Stimulated activated CD4-positive, alpha-beta T cell treated with anti-CD3 and anti-CD28 coated beads, Interleukin-2, amount 100 ng/mL, for 4 hours (primary cell): Measurements from ENCODE around the gene SLC7A1.

Experiments used
- DNase-seq: peaks from one replicate; pipeline ENCODE4 v3.0.0-alpha.2; 2020; ENCODE audit warnings: low read depth

Gene SLC7A1

DNA sequence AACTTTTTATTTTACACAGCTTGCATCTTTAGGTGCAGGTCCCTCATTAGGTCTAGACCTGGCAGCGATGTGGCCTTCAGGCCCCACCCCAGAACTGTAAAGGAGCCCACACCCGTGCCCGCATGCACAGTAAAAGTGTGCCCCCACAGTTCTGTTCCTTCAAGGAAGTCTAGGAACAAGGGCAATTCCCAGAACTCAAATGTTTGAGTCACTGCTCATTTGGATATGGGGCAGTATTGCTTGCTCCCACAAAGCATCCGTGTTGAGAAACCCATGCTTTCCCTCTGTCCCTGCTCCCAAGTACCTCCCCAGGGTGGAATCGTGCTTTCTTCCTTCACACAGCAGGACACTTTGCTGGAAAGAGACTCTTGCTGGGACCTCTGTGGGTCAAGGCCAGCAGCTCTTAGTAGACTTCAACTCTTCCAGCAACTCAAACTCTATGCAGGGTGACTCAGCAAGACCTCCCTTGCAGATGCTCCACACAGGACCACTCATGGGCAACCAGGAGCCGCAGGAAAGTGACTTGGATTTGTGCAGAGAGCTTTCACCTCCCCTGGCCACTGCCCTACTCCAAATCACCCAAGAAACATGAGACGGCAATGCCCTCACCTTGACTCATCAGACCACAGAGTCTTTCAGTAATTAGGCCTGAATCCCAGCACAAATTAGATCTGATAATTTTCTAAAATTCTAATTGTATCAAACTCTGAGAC is 12.3 kb downstream of the SLC7A1 start:
- DNase-seq, result no peak

DNA sequence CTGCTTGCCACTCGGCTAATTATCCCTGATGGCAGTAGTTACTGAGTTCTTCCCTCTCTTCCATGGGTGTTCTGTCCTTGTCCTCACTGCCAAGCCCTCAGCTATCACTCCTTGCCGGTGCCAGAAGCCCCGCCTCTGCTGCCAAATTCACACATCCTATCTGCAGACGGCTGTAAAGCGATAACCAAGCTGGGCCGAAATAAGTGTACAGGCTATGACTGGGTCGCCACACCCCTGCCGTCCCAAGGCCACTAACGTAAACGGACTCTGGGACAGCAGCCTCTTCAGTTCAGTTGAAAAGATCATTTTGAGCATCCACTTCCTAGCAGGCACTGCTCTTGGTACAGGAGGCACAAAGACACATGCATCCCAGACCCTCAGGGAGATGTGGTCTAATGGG is 13.3 kb downstream of the SLC7A1 start:
- no peak for DNase-seq

DNA sequence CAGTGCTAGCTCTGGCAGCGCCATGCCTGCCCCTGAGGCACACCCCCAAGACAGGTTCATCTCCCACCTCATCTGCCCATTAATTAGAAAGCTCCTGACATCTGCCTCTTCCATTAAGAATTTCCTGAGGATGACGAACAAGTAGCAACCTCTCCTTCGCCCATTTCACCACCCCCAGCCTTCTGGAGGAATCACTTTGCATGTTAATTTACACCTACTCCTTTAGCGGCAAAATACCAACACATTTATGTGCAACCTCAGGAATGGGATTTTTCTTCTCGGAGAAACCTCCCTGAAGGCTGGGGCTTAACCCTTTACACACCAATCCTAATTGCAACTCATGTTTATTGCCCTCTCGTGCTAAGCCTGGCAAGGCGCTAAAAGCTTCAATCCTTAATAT is 13.8 kb downstream of the SLC7A1 start:
- no peak for DNase-seq

DNA sequence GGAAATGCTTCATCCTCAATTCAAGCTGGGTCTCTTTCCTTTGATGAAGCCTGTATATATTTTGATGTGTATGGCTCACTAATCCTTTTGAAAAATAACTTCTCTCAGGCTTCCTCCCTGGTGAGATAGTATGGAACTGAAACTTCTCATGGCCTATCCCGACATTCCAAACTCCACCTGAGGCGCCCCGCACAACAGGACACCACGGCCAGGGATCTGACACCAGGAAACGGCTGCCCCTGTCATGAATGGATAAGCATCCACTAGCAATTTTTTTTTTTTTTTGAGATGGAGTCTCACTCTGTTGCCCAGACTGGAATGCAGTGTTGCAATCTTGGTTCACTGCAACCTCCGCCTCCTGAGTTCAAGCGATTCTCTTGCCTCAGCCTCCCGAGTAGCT is 16.4 kb downstream of the SLC7A1 start:
- no peak for DNase-seq

DNA sequence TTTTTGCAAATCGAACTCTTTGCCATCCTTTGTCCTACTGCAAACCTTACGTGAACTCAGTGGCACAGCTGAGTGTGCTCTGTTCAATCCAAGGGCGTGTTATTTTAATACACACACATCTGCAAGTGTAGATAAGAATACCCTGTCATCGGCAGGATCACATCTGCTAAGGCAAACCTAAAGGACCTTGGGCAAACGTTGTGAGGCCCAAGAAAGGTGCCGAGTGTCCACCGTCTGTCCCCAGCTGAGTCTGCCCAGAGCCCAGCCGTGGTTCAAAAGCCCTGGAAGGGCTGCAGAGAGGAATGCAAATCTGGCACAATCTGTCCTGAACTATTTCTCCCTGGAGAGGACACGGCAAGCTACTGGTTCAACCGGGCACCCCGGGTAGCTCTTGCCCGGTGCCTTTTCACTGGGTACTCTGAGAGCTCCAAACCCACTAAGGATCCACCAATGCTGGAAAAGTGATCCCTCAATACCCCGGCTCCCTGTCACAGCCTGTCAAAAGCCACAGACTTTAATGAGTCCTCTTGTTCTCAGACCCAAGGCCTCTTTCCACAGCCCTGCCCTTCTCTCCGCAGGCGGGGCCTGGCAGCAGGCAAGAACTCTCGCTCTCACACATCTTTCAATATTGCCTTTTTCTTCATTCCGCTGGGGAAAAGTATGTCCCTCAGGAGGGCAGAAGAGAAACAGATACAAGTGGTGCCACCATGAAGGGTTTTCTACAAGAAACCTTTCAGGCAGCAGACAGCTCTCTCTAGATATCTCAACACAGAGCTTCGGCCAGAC is 17.0 kb downstream of the SLC7A1 start:
- no peak for DNase-seq

DNA sequence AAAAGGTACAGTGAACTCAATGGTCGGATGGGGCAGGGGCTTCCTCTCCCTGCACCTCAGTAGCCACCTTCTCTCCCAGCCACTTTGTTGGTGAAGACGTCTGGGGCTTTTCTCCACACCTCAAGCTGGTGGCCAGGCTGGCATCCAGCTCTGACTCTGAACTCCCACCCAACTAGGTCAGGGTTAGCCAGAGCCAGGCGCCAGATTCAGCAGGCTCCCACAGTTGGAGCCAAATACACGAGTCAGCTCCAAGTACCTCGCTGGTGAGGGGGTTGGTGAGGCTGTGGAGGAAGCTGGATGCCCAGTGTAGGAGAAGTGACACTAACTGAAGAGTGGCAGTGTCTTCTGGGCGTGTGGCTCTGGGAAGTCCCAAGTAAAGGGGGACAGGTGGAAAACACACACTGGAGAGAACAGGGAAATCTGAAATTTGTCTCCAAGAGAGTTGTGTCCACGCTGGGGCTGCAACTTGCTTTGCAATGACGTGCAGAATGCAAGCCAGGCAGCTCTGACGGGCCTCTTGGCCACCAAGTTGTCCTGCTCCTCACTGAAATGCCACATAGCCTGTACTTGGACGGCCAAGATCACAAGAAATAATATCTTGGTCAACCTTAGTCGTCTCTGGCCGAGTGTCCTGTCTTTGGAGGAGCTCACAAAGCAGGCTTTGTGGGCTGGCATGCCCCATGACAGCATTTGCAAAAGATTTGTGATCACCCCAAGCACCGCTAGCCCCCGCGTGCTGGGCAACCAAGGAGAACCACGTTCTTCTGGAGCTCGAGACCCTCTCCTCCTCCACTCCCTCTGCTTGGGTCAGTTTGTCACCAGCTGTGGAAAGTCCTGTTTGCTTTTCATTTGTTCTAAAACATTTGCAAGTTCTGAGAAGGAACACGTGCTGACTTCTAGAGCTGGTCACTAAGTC is 18.1 kb downstream of the SLC7A1 start:
- DNase-seq, result no peak

DNA sequence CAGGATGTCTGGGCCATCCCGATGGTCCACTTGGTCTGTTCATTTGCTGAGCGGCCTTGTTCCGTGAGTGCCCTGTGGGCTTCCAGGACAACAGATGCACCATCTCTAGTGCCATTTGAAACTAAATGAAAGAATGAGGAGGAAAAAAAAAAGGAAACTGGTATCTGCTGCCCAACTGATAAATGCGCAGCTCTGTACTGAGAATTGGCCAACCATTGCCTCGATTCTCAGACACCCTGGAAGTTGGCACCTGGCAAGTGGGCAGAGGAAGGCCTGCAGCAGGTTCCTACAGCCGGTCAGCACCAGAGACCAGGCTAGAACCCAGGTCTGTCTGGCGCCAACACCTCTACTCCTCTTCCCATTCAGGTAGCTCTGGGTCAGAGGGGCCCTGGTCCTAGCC is 18.9 kb downstream of the SLC7A1 start:
- no peak for DNase-seq

DNA sequence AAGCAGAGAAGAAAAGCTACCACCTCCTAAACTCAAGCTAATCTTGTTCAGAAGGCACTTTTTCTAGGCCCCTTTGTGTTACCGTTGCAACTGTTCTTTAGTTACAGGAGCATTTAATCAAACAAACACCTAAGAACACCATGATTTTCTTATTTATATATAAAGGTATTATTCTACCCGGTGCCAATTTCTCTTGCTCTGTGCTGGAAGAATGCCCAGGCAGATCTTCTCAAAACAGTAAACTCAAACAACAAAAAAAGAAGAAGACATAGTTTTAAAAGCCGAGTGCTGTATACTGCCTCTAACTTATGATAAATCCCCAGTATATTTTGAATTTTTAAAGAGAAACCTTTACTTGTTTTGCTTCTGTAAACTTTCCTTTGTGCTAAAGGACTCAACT is 20.4 kb downstream of the SLC7A1 start:
- no peak for DNase-seq

DNA sequence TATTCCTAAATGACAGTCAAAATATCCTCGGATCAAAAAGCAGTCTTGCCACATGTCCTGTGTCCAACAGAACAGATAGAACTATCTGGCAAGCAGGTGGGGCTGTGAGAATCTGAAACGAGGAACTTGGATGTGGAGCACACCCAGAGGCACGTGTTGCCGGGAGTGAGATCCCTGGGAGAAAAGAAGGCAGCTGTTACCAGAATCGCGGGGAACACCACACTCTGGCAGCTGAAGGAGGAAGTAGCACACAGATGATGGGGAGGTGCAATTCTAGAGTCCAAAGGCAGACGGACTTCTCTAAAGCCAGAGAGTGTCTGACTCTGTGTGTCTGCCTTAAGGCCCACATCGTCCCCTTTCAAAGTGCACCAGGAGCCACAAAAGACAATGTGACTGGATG is 22.3 kb downstream of the SLC7A1 start:
- DNase-seq, result no peak

DNA sequence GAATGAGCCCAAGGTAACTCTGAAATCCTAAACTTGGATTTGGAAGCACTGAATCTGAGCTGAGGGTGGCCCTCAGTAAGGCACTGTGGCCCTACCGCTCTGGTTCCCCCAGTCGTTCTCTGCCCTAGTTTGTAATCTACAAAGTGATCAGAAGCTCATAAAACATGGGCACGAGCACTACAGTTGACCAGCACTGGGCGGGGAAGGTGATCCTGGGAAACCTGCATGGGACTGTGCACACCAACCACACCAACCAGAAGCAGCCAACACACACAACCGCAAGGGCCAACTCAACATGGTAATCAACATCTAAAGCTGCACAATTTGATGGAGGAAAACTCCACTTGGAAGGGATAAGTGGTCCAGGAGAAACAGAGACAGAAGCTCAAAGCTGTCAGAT is 22.9 kb downstream of the SLC7A1 start:
- DNase-seq, result no peak

DNA sequence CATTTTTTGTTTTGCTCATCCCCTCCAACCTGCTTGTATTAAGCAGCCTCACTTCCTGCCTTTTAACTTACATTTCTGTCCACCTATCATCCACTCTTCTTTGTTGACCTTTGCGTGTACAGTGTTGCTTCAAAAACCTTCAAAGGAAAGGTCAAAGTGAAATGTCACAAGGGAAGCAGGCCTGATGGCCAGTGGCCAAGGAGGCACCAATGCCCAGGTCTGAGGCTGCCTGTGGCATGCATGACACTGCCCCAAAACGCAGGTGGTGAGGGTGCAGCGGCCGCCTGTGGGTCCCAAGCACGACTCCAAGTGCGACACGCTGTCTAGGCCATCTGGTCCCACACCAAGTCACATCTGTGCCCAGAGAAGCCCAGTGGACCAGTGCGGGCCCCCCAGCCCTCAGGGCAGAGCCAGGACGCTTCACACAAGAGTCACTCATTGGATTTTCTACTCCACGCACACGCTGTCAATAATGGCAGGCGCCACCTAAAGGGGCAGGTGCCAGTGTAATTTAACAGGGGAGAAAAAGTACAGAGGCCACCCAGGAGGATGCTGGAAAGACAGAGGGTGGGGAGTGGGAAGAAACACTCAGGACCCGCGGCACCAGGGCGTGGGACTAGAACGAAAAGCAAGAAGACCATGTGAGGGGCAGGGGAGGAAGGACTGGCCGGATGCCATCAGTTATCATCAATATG is 23.5 kb downstream of the SLC7A1 start:
- DNase-seq, result no peak

DNA sequence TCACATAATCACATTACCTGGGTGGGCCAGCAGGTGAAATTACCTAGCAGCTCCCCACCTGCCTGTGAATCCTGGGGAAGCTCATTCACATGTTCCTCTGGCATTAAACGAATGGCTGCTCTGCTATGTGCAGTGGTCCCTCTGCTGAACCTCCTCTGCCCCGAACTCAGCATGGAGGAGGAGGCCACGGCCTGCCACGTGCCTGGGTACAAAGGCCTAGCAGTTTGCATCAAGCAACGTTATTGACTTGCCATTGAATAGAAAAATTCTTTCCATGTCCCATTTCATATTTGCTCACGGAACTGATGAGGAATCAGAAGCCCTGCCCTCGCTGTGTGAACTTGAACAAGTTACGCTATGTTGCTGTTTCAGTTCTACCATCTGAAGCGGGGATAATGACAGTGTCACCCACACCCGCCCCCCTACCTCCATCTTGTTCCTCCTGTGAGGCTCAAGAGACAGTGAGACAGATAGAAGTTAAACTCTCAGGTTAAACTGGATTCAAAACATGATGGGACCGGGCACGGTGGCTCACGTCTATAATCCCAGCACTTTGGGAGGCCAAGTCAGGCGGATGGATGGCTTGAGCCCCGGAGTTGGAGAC is 25.3 kb downstream of the SLC7A1 start:
- no peak for DNase-seq

DNA sequence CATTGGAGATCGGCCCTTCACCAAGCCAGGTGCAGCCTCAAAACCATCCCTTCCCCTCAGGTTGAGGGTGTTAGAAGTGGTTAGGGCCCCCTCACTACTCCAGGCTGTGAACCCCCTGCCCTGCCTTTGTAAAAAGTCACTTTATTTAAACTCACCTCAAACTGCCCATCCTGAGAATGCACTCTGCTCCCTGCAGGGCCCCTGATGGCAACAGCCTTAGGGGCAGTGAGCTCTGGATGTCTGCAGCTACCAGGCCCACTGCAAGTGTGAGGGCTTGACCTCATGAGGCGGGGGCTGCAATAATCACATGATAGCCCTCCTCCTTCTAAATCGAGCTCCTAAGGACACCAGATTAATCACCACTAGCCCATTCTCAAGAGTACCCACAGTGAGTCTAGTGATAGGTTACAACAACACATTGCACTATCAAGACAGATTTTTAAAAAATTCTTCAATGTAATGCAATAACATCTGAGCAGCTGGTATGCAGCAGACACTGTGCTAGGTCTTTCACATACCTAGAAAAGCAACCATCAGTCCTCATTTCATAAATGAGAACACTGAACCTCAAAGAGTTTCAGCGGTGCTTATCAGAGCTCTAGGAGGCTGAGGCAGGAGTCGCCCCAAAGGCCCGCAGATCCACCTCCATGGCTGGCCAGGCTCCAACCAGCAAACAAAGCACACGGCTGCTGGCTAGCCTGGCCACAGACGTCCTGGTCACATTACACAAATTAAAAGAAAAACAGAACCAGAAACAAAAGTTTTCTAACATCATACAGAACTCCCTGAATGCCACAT is 26.0 kb downstream of the SLC7A1 start:
- no peak for DNase-seq

DNA sequence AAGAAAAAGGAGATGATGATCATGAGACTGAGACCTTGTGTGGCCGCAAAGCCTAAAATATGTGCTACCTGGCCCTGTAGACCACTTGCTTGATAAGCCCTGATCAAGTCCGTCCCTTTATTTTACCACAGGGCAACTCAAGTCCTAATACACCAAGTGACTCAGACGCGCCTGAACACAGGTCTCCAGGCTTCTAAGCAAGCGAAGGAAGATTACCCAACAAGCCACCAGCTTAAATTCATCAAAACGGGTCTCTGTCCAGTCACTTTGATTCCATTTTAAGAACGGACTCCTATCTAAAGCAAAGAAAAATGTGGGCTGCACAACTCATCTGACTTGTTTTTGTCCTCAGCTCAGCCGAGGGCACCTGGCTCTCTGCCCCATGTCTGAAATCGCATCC is 26.8 kb downstream of the SLC7A1 start:
- no peak for DNase-seq

DNA sequence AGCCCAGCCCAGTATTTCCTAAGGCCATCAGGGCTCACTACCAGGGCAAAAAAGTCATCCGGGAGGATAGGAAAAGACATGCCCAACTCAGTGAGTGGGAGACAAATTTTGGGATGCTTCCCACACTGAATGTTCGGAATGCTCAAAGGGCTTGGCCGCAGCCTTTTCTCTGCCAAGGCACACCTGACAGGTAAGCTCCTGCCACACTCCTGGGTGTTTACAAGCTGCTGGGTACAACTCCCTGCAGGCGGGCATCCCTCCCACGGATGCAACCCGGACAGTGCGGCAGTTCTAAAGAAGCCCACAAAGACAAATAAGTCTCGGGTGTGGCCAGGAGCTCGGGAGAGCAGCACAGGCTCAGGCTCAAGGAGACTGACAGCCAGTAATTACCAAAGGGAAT is 28.1 kb downstream of the SLC7A1 start:
- no peak for DNase-seq

DNA sequence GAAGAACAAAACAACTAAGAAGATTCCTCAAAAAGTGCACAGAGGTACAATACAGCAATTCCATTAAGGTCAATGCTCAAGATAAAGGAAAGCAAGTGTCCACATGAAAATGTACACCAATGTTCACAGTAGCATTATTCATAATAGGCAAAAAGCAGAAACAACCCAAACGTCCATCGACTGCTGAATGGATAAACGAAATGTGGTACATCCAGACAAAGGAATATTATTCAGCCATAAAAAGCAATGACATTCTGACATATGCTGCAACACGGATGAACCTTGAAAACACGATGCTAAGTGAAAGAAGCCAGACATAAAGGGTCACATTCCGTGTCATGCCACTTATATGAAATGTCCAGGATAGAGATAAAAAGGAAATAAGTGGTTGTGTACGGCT is 29.3 kb downstream of the SLC7A1 start:
- no peak for DNase-seq

DNA sequence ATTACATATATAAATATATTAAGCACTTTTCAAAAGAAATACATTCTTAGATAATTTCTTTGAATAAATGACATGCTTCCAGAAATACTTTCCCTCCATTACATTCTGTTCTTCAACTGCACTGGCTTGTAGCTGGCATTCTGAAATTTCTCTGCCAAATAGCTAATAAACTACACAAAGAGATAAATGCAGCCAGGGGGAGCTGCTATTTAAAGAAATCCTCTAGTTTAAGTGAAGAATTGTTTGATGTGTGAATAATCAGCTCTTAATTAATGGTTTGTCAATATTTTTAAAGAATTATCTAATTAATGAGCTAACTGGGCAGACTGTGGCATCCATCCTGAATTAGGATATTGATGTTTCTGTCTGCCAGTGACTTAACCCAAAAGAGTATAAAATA is 30.7 kb downstream of the SLC7A1 start:
- no peak for DNase-seq

DNA sequence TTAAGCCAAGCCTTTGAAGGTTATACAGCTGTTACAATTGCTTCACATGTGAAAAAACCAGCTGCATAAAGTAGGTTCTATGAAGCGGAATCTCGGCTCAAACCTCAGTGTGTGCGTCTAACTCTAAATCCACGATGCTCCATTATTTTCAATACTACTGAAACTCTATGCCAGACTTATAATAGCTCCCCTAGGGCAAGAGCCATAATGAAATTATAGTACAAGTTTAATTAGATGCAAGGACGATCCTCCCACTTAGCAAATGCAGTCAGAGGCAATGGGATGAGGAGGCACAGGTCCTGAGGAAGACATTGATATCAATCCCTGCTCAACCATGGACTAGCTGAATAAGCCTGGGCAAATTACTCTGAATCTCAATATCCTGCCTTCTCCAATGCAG is 31.1 kb downstream of the SLC7A1 start:
- DNase-seq, result no peak

DNA sequence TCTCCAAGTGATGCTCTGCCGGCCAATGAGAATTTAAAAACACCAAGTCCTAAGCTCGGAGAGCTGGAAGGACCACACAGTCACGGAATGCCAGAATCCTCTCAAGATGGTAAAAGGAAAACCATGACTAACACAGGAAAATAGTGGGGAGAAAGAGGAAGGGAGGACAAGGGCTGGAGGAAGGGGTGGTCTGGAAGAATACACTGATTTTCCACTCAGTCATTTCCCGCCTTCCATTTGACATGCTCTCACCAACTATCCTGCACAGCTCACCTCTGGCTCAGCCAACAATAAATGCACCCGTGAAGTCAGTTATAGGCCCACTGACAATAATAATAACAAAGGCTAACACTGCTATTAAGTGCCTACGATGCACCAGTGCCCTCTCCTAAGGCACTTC is 31.5 kb downstream of the SLC7A1 start:
- DNase-seq, result no peak

DNA sequence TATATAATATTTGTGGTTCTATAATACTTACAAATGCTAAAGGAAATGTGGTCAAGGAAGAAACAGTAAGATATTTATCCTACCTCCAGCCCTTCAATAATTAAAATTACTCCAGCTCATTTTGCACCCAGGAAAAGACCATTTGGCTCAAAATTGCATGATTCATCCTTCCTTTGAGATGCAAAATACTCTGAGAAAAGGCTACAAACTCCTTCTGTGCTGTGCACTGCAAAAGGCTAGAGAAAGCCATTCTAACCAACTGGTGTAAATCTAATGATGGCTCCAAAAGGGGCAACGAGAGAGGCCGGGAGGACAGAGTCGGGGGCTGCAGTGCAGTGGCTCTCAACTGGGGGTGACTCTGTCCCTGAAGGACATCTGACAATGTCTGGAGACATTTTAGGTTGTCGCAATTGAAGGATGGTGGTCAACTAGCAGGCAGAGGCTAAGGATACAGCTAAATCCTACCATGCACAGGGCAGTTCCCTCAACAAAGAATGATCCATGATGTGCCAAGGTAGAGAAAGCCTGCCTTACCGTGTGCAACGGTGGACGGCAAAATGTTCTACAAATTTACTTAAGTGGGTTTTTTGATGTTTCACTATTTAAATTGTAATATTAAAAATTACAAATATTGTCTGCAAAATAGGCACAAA is 32.6 kb downstream of the SLC7A1 start:
- no peak for DNase-seq
